OCI-M2 (cell line): ENCODE data around the gene TBC1D3B.
"Not testable (repeated sequence)": the region's sequence is repeated elsewhere in the genome, so short reads cannot be mapped to it uniquely, and the experiment has no call there.

ENCODE experiments used
- DNase-seq: peaks from one replicate; lab custom pipeline; 2025; ENCODE audit not compliant: unreplicated experiment; lab: John Stamatoyannopoulos, UW

Gene TBC1D3B

DNA sequence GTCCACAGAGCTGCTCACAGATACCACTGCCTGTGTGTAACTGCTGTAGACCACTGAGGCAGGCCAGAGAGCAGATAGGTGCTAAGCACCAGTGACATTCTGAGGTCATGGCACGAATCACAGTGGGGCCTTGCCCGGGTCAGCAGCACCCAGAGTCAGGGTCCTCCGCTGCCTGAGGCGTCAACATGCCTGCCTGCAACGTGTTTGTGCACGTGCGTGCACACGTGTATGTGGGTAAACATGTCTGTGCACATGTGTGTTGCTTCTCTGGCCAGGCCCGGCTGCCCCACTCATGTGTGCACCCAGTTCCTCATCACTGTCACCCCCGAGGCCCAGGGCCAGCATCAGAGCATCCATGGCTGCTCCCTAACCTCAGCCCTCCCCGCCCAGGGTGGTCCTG lies at the start of gene TBC1D3B:
Gene TBC1D3B, minus strand, starts transcription at position 101 of the 400 bp plus-strand sequence. CDS start 1,586 bp downstream, outside the sequence.
- not testable (repeated sequence) for DNase-seq

DNA sequence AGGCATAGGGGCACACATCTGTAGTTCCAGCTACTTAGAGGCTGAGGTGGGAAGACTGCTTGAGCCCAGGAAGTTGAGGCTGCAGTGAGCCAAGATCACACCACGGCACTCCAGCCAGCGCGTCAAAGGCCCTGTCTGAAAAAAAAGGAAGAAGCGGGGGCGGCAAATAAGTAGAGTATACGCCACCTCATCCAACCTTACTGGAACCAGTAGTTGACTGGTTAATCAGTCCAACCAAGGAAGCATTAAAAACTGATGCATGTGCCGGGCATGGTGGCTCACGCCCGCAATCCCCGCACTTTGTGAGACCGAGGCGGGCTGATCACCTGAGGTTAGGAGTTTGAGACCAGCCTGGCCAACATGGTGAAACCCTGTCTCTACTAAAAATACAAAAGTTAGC lies 46.5 kb upstream of the TBC1D3B start:
- DNase-seq: not testable (repeated sequence)

DNA sequence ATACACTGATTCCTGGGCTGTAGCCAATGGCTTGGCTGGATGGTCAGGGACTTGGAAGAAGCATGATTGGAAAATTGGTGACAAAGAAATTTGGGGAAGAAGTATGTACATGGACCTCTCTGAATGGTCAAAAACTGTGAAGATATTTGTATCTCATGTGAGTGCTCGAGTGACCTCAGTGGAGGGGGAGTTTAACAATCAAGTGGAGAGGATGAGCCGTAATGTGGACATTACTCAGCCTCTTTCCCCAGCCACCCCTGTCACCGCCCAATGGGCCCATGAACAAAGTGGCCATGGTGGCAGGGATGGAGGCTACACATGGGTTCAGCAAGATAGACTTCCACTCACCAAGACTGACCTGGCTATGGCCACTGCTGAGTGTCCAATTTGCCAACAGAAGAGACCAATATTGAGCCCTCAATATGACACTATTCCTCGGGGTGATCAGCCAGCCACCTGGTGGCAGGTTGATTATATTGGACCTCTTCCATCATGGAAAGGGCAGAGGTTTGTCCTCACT lies 45.2 kb upstream of the TBC1D3B start:
- not testable (repeated sequence) for DNase-seq

DNA sequence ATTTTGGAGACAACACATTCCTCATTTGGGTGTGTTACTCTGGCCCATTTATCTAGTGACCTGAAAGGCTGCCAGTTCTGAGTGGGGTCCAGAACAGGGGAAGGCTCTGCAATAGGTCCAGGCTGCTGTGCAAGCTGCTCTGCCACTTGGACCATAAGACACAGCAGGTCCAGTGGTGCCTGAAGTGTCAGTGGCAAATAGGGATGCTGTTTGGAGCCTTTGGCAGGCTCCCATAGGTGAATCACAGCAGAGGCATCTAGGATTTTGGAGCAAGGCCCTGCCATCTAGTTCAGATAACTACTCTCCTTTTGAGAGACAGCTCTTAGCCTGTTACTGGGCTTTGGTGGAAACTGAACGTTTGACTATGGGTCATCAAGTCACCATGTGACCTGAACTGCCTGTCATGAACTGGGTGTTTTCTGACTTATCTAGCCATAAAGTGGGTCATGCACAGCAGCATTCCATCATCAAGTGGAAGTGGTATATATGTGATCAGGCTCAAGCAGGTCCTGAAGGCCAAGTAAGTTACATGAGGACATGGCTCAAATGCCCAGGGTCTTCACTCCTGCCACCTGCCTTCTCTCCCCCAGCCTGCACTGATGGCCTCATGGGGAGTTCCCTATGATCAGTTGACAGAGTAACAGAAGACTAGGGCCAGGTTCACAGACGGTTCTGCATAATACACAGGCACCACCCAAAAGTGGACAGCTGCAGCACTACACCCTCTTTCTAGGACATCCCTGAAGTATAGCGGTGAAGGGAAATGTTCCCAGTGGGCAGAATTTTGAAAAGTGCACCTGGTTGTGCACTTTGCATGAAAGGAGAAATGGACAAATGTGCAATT lies 44.5 kb upstream of the TBC1D3B start:
- not testable (repeated sequence) for DNase-seq

DNA sequence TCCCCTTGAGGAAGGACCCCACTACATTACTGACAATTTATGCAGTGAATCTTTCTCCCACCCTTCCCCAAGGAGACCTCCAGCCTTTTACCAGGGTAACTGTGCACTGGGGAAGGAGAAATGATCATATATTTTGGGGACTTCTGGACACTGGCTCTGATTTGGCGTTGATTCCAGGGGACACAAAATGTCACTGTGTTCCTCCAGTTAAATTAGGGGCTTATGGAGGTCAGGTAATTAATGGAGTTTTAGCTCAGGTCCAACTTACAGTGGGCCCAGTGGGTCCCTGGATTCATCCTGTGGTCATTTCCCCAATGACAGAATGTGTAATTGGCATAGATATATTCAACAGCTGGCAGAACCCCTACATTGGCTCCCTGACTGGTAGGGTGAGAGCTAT lies 43.1 kb upstream of the TBC1D3B start:
- not testable (repeated sequence) for DNase-seq

DNA sequence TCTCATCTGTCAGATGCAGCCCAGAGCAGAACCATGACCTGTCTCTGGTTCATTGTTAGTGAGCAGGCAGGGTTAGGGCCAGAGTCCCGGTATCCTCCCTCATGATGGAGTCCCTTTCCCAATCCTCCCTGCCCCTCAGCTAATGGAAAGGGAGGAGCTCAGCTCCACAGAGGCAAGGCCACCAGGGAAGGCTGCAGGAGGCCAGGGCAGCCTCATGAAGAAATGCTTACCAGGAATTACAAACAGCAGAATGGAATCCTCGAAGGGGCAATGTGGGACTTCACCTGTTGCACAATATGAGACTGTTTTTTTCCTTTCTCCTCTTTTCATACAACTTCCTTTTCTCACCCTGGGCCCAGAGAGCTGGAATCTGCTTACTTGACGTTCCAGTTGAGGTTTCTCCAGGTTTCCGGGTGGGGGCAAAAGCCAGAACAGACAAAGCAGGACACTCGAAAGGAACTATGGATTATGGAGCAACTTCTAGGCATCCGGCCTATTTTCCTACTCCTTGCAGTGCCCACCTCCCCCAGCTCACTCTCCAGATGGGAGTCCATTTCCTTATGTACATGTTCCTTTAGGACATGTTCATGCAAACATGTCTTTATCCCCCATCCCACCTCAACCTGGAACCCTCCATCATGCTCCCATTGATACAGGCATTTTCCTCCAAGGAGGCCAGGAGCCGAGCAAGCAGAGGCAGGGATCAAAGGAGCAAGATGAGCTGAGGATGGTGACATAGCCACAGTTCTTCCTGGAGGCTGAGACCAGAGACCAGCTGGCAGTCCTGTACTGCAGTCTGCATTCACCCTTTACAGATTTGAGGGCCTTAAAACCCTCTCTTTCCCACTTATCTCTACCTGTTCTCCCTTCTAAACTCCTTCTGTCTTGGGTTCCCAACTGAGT lies 39.2 kb upstream of the TBC1D3B start:
- not testable (repeated sequence) for DNase-seq

DNA sequence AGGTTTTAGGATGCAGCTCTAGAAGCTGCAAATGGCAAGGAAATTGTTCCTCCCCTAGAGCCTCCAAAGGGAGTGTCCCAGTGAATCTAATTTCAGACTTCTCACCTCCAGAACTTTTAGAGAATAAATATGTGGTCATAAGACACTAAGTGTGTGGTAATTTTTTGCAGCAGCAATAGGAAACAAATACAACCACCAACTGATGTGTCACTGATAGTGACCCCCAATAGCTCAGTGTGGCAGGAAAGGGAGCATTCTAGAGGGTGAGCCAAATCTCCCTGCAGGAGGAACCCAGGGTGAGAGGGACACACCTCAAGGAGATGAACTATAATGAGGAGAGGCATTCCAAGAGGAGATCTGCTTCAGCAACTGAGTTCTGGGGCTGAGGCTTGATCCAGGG lies 38.5 kb upstream of the TBC1D3B start:
- no peak for DNase-seq

DNA sequence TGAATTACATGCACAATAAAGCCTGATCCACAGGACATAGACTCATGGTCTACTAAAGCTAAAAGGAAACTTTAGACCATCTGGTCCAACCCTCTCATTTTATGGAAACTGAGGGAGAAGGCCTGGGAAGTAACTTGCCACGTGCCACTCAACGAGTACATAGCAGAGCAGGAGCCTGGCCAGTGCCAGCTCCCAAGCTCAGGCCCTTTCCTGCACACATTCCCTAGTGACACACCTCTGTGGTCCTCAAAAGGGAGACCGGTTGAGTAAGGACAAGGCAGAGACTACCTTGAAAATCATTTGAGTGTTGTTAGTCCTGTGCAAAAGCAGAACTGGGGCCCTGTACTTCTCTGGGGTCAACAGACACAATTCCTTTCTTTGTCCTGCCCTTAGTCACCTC lies 37.3 kb upstream of the TBC1D3B start:
- DNase-seq: no peak

DNA sequence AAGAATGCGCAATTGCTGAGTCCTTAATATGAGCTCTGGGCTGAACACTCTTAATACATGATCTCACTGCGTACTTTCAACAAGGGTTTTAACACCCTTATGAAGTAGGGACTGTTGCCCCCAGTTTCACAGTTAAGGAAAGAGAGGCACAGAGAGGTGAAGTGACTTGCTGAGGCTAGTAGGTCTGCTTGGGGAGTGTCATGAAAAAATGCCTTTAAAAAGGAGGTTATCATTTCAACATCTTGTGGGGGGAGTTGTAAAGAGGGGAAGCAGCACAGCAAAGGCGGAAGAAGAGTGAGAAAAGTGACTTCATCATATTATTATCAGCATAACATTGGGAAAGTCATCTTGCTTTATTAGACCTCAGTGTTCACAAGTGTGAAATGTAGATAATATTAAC lies 36.5 kb upstream of the TBC1D3B start:
- DNase-seq: no peak

DNA sequence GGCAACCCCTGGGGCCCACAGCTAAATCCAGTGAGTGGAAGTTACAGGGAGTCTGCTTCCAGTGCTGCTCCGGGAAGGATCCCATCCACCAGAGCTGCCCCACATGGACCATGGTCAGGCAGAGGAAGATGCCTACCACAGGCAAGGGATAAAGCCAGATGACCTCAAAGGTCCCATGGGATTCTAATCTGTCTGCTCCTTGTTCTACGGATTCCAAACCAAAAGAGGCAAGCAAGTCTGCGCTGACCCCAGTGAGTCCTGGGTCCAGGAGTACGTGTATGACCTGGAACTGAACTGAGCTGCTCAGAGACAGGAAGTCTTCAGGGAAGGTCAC lies 35.8 kb upstream of the TBC1D3B start:
- DNase-seq: no peak

DNA sequence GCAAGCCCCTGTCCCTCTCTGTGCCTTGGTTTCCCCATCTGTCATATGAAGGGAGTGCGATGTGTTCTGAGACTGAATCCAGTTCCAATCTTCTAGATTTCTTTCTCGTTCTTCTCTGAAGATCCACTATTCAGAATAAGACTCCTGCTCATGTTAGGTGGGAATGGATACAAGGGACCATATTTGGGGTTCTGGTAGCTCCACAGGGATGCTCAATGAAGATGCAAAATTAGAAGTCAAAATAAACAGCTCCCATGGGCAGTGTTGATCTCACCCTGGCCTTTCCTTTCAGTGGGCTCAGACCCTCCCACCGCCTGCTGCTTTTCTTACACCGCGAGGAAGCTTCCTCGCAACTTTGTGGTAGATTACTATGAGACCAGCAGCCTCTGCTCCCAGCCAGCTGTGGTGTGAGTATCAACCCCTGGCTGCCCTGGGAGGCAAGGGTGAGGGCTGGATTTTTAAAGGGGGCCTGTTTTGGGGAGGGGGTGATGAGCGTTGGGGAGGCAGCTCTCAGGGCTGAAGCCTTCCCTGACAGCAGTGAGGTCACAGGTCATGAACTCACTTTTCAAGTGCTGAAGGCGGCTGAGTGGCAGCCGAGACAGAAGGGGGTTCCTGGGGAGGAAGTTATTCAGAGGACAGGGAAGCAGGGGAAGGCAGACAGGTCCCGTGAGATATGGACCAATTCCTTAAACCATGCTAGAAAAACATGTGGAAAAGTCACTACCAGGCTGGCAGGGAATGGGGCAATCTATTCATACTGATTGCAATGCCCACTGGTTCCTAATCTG lies 35.2 kb upstream of the TBC1D3B start:
- not testable (repeated sequence) for DNase-seq

DNA sequence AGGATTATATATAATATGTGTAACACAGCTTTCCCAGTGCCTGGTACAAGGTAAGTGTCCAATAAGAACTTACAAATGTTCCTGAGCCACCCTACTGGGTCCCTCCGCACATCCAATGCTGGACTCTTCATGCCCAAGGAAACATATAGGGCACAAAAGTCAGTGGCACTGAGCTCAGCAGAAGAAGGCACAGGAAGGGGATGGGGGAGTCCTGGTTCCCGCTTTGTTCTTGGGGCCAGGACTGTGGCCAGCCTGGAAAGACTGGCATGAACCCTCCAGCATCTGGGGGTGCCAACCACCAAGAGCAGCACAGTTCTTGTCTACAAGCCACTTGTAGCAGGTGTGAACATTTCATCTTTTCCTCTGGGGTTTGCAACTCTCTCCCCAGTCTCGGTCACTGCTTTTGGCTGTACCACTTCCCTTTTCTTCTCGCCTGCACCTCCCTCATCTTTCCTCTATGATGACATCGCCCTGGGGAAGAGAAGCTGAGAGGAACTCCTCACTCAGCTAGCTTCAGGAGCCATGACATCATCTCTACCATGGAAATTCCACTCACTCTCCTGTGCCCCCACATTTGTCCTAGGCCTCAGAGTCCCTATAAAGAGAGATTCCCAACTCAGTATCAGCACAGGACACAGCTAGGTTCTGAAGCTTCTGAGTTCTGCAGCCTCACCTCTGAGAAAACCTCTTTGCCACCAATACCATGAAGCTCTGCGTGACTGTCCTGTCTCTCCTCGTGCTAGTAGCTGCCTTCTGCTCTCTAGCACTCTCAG lies 34.2 kb upstream of the TBC1D3B start, which contains the start of gene CCL4L2:
Gene CCL4L2, plus strand, starts transcription at position 625 of the 773 bp plus-strand sequence.
- not testable (repeated sequence) for DNase-seq

DNA sequence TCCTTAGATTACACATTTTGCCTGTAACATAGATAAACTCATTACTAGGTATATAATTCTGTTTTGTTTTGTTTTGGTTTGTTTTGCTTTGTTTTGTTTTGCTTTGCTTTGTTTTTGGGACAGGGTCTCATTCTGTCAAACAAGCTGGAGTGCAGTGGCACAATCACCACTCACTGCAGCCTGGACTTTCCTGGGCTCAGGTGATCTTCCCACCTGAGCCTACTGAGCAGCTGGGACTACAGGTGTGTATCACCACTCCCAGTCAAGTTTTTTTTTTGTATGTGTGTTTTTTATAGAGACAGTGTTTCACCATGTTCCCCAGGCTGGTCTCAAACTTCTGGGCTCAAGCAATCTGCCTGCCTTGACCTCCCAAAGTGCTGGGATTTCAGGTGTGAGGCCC lies 33.1 kb upstream of the TBC1D3B start:
- no peak for DNase-seq

DNA sequence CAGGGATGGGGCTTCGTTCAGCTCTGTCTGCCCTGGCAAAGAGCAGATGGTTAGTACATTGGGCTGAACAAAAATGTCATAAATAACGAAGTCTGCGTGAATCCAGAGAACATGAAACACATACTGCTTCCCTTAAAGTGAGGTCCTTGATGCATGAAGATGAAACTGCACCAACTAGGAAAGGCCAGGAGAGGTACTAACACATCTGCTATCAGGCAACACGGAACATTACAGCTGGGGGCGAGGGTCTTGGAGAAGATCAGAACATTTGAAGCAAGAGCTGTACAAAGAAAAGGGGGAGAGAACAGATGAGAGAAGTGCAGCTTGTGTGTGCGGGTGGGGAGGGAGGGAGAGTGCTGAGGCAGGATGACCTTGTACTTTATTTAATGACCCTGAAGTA lies 30.9 kb upstream of the TBC1D3B start:
- DNase-seq: not testable (repeated sequence)

DNA sequence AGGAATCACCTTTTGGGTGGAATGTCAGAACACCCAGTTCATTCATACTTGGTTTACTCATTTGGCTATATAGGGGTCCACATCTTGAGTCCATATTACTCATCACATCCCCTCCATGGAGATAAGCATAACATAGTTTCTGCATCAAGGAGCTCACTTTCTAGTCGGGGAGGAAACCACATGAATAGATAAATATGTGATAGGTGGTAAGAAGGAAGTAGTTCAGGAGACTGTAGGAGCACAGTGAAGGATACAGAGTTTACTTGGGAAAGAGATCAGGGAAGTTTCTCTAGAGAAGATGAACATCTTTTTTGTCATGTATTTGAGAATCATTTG lies 30.0 kb upstream of the TBC1D3B start:
- not testable (repeated sequence) for DNase-seq

DNA sequence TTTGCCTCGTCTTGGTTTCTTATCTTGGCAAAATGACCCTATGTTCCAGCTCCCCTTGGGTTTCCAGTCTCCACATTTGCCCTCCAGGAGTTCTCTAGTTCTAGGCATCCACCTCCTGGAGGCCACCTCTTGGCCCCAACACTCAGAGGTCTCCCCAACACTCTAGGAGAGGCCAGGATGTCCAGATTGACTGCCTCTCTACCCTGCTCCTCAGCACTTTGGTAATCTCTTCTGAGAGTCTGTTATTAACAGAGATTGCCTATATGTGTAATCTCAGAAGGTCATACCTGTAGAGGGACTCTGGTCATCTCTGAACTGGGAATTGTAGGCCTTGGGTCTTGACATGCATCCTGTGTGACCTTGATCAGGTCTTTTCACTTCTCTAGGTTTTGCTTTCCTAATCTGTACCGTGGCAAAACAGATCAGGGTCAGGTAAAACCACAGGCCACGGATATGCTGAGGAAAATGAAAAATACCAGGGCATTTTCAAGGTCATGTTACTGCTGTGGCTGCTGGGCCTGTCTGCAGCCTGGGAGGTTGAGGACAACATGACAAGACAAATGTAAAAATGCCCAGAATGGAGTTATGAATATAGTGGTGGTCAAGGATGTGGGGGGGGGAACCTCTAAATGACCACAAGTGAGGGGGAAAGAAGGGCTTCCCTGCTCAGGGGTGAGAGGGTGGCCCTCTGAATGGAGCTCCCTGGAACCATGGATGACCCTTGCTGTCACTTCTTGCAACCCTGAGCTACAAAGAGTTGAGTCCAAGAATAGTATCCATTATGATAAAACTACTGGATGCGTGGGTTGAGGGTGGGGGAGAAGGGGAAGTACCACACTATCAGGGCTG lies 29.4 kb upstream of the TBC1D3B start:
- no peak for DNase-seq

DNA sequence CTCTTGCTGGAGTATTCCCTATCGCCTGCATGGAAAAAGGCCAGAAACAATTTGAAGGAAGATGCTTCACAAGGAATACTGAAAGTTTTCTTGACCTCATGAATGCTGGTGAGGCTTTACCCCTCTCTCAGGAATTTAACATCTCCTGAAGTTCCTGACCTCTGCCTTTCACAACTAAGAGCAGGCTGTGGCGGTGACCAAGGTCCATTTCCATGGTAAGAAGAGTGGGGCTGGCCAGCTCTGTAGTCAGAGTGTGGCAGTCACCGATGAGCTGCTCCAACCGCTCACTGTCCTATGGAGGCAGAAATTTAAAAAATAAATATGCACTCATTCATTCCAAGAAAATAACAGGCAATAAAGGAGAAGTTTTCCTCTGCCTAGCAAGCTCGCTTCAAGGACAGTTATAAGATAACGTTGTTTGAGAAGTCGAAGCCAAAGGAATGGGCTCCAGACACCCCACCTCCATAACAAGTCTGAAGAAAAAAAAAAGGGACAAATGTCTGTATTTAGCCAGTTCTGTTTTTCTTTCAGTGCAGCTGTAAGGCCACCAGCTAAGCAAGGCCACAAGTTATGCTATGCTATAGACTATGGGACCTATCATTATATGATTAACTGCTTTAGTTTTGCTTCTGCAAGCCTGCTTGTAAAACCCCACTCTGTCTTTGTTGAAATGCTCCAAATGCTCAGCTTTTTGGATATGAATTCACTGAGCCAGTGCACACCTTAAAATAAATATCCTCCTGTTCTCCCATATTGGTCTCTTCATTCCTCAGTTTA lies 28.5 kb upstream of the TBC1D3B start:
- DNase-seq: no peak

DNA sequence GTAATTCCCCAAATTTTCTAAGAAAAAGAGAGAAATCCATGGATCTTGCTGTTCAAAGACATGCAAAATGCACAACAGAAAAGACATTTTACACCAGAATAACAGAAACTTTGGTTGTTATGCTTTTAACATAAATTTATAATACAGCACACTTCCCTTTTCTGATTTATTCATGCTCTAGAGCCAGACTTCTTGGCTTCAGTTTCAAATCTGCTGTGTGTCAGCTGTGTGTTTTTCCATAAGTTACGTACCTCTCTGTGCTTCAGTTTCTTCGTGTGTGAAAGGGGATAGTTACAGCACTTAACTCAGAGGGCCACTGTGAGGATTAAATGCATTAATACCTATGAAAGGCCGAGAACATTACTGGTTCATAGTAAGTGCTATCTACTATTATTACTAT lies 26.9 kb upstream of the TBC1D3B start:
- DNase-seq: no peak

DNA sequence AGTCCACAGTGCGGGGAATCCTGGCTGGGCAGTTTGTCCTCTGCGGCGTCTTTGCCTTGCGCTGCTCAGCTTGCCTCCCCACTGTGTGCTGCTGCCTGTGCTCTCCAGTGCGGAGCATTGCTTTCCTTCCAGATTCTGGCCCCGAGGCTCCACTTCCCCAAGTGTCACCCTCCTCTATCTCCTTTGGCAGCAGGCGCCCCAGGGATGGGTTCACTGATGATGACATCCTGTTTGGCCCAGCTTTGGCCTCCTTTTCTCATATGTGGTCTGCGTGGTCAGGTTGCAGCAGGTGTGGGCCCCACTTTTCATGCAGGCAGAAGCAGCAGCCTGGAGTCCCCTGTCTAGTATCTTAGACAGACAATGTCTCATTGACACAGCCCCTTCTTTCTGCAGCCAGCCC lies 25.1 kb upstream of the TBC1D3B start:
- DNase-seq: not testable (repeated sequence)
